Fibroblast of the aortic adventitia (primary cell): ENCODE data around the gene APBA2. TPM values are rescaled to one million over a fixed set of nuclear protein-coding genes. Genes with fewer than 3 reads are reported as not detected.

Experiments
- DNase-seq: peaks from one replicate; pipeline ENCODE4 v3.0.0-alpha.2; 2010; ENCODE audit warnings: low read depth
- H3K4me3 ChIP-seq: 2 replicates; pipeline ENCODE4 v1.5.1; 2011; ENCODE audit warnings: low read depth, mild to moderate bottlenecking, control low read depth, low read length, moderate library complexity
- CTCF ChIP-seq: IDR thresholded peaks from 2 replicates; pipeline ENCODE4 v1.5.1; 2011; ENCODE audit warnings: mild to moderate bottlenecking, low read length, control low read depth, inconsistent platforms; ENCODE audit not compliant: insufficient read depth
- total RNA-seq: library from RNA; depleted of rRNA; stranded (reverse); fragments of >200 nt; gene quantifications from 2 replicates; pipeline ENCODE4 v1.2.3, GENCODE V29; 2012; ENCODE audit warnings: low replicate concordance

The APBA2 gene
- total RNA-seq, 1 donor: 1.8 TPM

GRCh38 chr15:29133321-29133720 lies 247.5 kb downstream of the APBA2 start:
- H3K4me3 ChIP-seq: no peak overlapping the region
- no peak for DNase-seq
- TF ChIP-seq CTCF: no peak

- no peak for TF ChIP-seq CTCF
- no peak for DNase-seq
- no peak overlapping the region for H3K4me3 ChIP-seq
Measured at GRCh38 chr15:29133791-29134190, 248.0 kb downstream of the APBA2 start.

- no peak overlapping the region for H3K4me3 ChIP-seq
- no peak for TF ChIP-seq CTCF
- DNase-seq: no peak
Measured at GRCh38 chr15:29134239-29134638, 248.5 kb downstream of the APBA2 start.

- no peak for TF ChIP-seq CTCF
- no peak for DNase-seq
- H3K4me3 ChIP-seq: no peak overlapping the region
Measured at GRCh38 chr15:29134641-29135308, 249.0 kb downstream of the APBA2 start.

- no peak for TF ChIP-seq CTCF
- no peak overlapping the region for H3K4me3 ChIP-seq
- DNase-seq: no peak
Measured at GRCh38 chr15:29135309-29135657, 249.5 kb downstream of the APBA2 start.

- DNase-seq: no peak
- no peak for TF ChIP-seq CTCF
- H3K4me3 ChIP-seq: no peak overlapping the region
Measured at GRCh38 chr15:29135702-29136646, 250.2 kb downstream of the APBA2 start.
